ENCODE measurements around the gene ACTN4.
A peak's percentile ranks its signal among the peaks of the same experiment; 100 is the strongest.

Gene ACTN4

GRCh38 chr19:38725469-38726283 is 78.2 kb downstream of the ACTN4 start:
- no peak for DNase-seq (ENCODE audit: low read depth)

GRCh38 chr19:38726284-38726673 is 78.8 kb downstream of the ACTN4 start:
- no peak for DNase-seq (ENCODE audit: low read depth)

GRCh38 chr19:38726761-38727301 is 79.4 kb downstream of the ACTN4 start:
- no peak for DNase-seq (ENCODE audit: low read depth)

GRCh38 chr19:38727306-38727867 is 79.9 kb downstream of the ACTN4 start:
- no peak for DNase-seq (ENCODE audit: low read depth)

- no peak for DNase-seq (ENCODE audit: low read depth)
Measured at GRCh38 chr19:38727868-38728660, 80.6 kb downstream of the ACTN4 start.

GRCh38 chr19:38728752-38729541 is 81.5 kb downstream of the ACTN4 start:
- no peak for DNase-seq (ENCODE audit: low read depth)

- DNase-seq (ENCODE audit: low read depth): peak; percentile 78
Measured at GRCh38 chr19:38729653-38730469, 82.4 kb downstream of the ACTN4 start.

- no peak for DNase-seq (ENCODE audit: low read depth)
Measured at GRCh38 chr19:38730470-38730730, 83.0 kb downstream of the ACTN4 start.

- DNase-seq (ENCODE audit: low read depth): no peak
Measured at GRCh38 chr19:38730731-38731589, 83.5 kb downstream of the ACTN4 start.

- no peak for DNase-seq (ENCODE audit: low read depth)
Measured at GRCh38 chr19:38731654-38732301, 84.3 kb downstream of the ACTN4 start.

GRCh38 chr19:38733241-38733492 is 85.7 kb downstream of the ACTN4 start:
- no peak for DNase-seq (ENCODE audit: low read depth)

- DNase-seq (ENCODE audit: low read depth): no peak
Measured at GRCh38 chr19:38733493-38734175, 86.2 kb downstream of the ACTN4 start.

- no peak for DNase-seq (ENCODE audit: low read depth)
Measured at GRCh38 chr19:38734176-38734425, 86.7 kb downstream of the ACTN4 start.

- DNase-seq (ENCODE audit: low read depth): no peak
Measured at GRCh38 chr19:38734426-38735256, 87.2 kb downstream of the ACTN4 start.

- no peak for DNase-seq (ENCODE audit: low read depth)
Measured at GRCh38 chr19:38735257-38735686, 87.8 kb downstream of the ACTN4 start.

GRCh38 chr19:38736036-38736412 is 88.6 kb downstream of the ACTN4 start:
- peak; percentile 55 for DNase-seq (ENCODE audit: low read depth)

GRCh38 chr19:38736413-38737280 is 89.2 kb downstream of the ACTN4 start:
- peak; percentile 66 for DNase-seq (ENCODE audit: low read depth)

Measured in activated T-cell treated with anti-CD3 and anti-CD28 coated beads for 48 hours (primary cell).